ENCODE measurements around the gene ATP1B1.

DNA sequence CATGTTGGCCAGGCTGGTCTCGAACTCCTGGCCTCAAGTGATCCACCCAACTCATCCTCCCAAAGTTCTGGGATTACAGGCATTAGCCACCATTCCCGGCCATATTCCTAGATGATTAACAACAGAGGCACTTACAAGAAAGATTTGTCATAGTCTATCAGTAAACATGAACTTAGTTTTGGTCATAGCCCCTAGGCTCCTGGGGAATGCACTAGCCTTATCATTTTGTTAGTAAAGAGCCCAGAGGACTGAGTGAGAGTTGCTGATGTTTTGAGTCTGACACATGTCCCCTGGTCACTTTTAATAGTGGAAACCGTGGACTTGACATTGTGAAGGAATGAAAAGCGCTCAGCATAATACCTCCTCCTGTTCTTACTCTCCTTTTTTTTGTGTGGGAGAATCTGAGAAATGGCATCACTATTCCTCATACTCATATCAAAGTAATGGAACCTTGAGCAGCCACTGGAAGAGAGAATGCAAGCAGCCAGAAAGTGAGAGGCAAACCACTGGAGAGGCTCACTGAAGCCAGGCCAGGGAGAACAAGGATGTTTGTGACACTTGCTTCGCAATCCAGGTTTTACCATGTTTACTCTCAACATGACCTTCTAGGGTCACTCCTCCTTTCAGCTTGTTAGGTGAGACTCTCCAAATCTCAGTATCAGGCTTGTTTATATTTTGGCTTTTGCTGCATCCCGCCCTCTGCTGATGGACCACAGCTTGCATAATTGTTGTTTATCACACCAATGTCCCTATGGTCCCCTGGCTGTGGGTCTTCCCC is 14.8 kb downstream of the ATP1B1 start:
- TF ChIP-seq, protein P1, sequence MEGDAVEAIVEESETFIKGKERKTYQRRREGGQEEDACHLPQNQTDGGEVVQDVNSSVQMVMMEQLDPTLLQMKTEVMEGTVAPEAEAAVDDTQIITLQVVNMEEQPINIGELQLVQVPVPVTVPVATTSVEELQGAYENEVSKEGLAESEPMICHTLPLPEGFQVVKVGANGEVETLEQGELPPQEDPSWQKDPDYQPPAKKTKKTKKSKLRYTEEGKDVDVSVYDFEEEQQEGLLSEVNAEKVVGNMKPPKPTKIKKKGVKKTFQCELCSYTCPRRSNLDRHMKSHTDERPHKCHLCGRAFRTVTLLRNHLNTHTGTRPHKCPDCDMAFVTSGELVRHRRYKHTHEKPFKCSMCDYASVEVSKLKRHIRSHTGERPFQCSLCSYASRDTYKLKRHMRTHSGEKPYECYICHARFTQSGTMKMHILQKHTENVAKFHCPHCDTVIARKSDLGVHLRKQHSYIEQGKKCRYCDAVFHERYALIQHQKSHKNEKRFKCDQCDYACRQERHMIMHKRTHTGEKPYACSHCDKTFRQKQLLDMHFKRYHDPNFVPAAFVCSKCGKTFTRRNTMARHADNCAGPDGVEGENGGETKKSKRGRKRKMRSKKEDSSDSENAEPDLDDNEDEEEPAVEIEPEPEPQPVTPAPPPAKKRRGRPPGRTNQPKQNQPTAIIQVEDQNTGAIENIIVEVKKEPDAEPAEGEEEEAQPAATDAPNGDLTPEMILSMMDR (IDR thresholded peaks at IDR 0.05) = no peak
- no peak for TF ChIP-seq POLR2A (IDR thresholded peaks at IDR 0.05)
